Type B pancreatic cell (in vitro differentiated cells): ENCODE results near the gene JUND. TPM values are rescaled to one million over a fixed set of nuclear protein-coding genes. Genes with fewer than 3 reads are reported as not detected.
A peak's percentile ranks its signal among the peaks of the same experiment; 100 is the strongest.

Experiments
- DNase-seq: peaks from one replicate; pipeline ENCODE4 v3.0.0; 2021; ENCODE audit warnings: mixed read lengths; ENCODE audit not compliant: unreplicated experiment; ENCODE audit errors: extremely low spot score
- H3K27ac Mint-ChIP-seq: 2 replicates; pipeline ENCODE4 v1.8.0; 2021; ENCODE audit warnings: mild to moderate bottlenecking, mixed read lengths
- H3K27me3 Mint-ChIP-seq: 2 replicates; pipeline ENCODE4 v1.8.0; 2021; ENCODE audit warnings: mixed read lengths
- H3K36me3 Mint-ChIP-seq: 2 replicates; pipeline ENCODE4 v1.8.0; 2021; ENCODE audit warnings: mixed read lengths
- H3K4me1 Mint-ChIP-seq: one replicate; pipeline ENCODE4 v1.8.0; 2021; ENCODE audit warnings: mixed read lengths; ENCODE audit not compliant: unreplicated experiment
- H3K4me3 Mint-ChIP-seq: 2 replicates; pipeline ENCODE4 v1.8.0; 2021; ENCODE audit warnings: mild to moderate bottlenecking, mixed read lengths
- H3K9me3 Mint-ChIP-seq: 2 replicates; pipeline ENCODE4 v1.8.0; 2021; ENCODE audit warnings: mixed read lengths
- CTCF ChIP-seq: fragments of 200-600 bp; sonication (generic); conservative IDR thresholded peaks from 2 replicates; pipeline ENCODE4 v1.5.0; 2021; ENCODE audit warnings: antibody characterized with exemption, mild to moderate bottlenecking
- total RNA-seq: library from RNA; stranded (reverse); gene quantifications from 2 replicates; pipeline ENCODE4 v1.2.1, GENCODE V29; 2021; ENCODE audit warnings: low replicate concordance

Gene JUND
- total RNA-seq, 1 donor from 2014 or later, result 126 TPM

- Mint-ChIP-seq H3K36me3 (no peaks in the 10 kb centered on the region), H3K27me3 (no peaks in the 10 kb centered on the region), H3K4me3 (peak overlapping the region; percentile 61), H3K27ac (peak overlapping the region; percentile 98), H3K9me3 (no peaks in the 10 kb centered on the region), H3K4me1 (peaks cover 31% of the 10 kb centered on the region)
- TF ChIP-seq CTCF, result no peak
- no peak for DNase-seq
These were observed 9.7 kb upstream of the JUND start for GRCh38 chr19:18291019-18291524.

- no peak for TF ChIP-seq CTCF
- DNase-seq, result no peak
- Mint-ChIP-seq H3K36me3 (no peaks in the 10 kb centered on the region), H3K9me3 (no peaks in the 10 kb centered on the region), H3K27ac (peak overlapping the region; percentile 98), H3K4me1 (peaks cover 34% of the 10 kb centered on the region), H3K27me3 (no peaks in the 10 kb centered on the region), H3K4me3 (peak overlapping the region; percentile 76)
These were observed 9.0 kb upstream of the JUND start for GRCh38 chr19:18290302-18291018.

- Mint-ChIP-seq H3K27ac (peak overlapping the region; percentile 84), H3K9me3 (no peaks in the 10 kb centered on the region), H3K27me3 (no peaks in the 10 kb centered on the region), H3K36me3 (no peaks in the 10 kb centered on the region), H3K4me3 (peak overlapping the region; percentile 76), H3K4me1 (peaks cover 42% of the 10 kb centered on the region)
- no peak for DNase-seq
- no peak for TF ChIP-seq CTCF
These were observed 8.3 kb upstream of the JUND start for GRCh38 chr19:18289471-18290301.

GRCh38 chr19:18287836-18288772, 6.7 kb upstream of the JUND start:
- no peak for TF ChIP-seq CTCF
- H3K9me3 Mint-ChIP-seq, result no peaks in the 10 kb centered on the region
- no peaks in the 10 kb centered on the region for H3K36me3 Mint-ChIP-seq
- peak overlapping the region; percentile 56 for H3K27ac Mint-ChIP-seq
- H3K27me3 Mint-ChIP-seq, result no peaks in the 10 kb centered on the region
- H3K4me1 Mint-ChIP-seq, result peaks cover 41% of the 10 kb centered on the region
- H3K4me3 Mint-ChIP-seq, result peak overlapping the region; percentile 34
- DNase-seq, result no peak

GRCh38 chr19:18286973-18287635, 5.7 kb upstream of the JUND start:
- Mint-ChIP-seq H3K27me3 (no peaks in the 10 kb centered on the region), H3K9me3 (no peaks in the 10 kb centered on the region), H3K27ac (peak overlapping the region; percentile 81), H3K36me3 (no peaks in the 10 kb centered on the region), H3K4me1 (peaks cover 46% of the 10 kb centered on the region), H3K4me3 (peak overlapping the region; percentile 69)
- no peak for TF ChIP-seq CTCF
- DNase-seq, result no peak
